Bronchial epithelial cell (primary cell): Measurements from ENCODE around the gene HDAC10. TPM values are rescaled to one million over a fixed set of nuclear protein-coding genes. Genes with fewer than 3 reads are reported as not detected.

ENCODE experiments used
- DNase-seq: peaks from one replicate; pipeline ENCODE4 v3.0.0-alpha.2; 2010; ENCODE audit warnings: low read depth
- FAIRE-seq: peaks from 2 replicates; lab custom pipeline; 2011; peaks lifted over from hg19 to GRCh38; lab: Jason Lieb, UNC
- H3K27me3 ChIP-seq: 2 replicates; pipeline ENCODE4 v1.5.1; 2011; ENCODE audit warnings: low read length; ENCODE audit not compliant: control insufficient read depth, insufficient read depth
- H3K36me3 ChIP-seq: 2 replicates; pipeline ENCODE4 v1.5.1; 2011; ENCODE audit warnings: low read length; ENCODE audit not compliant: control insufficient read depth, insufficient read depth
- H3K4me3 ChIP-seq: 2 replicates; pipeline ENCODE4 v1.5.1; 2011; ENCODE audit warnings: mild to moderate bottlenecking, low read depth, low read length, control low read depth
- total RNA-seq: library from RNA; depleted of rRNA; stranded (reverse); fragments of >200 nt; gene quantifications from 2 replicates; pipeline ENCODE4 v1.2.1, GENCODE V29; 2014
- TF ChIP-seq, protein P1 (sequence below): IDR thresholded peaks from 2 replicates; pipeline ENCODE4 v1.5.1; 2011; ENCODE audit warnings: mild to moderate bottlenecking, moderate library complexity, low read length, control low read depth, inconsistent platforms; ENCODE audit not compliant: insufficient read depth, severe bottlenecking

Gene HDAC10
- total RNA-seq, 1 donor from 2014 or later = 9.7 TPM

DNA sequence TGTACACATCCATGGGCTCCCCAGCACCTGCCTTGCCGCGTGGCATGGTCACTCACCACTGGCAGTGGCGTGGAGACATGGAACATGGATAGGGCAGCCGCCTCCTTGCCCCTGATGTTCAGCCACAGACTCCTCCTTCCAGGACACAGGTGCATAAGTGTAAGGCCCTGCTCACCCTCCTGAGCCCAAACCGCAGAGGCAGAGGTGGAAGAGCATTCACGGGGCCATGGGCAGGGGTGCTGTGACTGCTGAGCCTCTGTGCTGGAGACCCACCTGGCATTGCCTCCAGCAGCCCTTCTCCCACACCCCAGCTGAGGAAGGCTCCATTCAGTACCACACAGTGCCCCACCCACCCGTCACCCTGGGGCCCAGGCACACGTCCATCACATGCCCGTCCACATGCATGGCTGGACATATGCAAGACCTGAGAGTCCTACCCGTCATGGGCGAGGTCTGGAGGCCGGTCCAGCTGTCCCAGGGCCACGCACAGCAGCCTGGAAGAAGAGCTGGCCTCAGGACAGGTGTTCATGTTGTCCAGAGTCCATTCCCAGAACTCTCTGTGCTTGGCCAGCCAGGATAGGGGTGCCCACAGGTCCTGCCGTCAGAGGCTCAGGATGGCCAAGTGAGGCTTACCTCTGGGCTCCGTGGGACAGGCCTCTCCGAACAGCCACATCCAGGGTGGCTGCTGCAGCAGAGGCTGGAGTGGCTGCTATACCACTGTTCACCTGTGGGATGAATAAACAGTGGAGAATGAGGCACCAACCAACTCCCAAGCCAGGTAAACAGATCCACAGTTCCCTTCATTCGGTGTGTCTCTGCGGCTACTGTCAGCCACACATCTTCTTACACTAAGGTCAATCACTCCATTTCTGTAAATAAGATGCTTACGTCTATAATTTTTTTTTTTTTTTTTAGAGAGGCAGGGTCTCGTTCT is 4.6 kb downstream of the HDAC10 start:
- TF ChIP-seq, protein P1, sequence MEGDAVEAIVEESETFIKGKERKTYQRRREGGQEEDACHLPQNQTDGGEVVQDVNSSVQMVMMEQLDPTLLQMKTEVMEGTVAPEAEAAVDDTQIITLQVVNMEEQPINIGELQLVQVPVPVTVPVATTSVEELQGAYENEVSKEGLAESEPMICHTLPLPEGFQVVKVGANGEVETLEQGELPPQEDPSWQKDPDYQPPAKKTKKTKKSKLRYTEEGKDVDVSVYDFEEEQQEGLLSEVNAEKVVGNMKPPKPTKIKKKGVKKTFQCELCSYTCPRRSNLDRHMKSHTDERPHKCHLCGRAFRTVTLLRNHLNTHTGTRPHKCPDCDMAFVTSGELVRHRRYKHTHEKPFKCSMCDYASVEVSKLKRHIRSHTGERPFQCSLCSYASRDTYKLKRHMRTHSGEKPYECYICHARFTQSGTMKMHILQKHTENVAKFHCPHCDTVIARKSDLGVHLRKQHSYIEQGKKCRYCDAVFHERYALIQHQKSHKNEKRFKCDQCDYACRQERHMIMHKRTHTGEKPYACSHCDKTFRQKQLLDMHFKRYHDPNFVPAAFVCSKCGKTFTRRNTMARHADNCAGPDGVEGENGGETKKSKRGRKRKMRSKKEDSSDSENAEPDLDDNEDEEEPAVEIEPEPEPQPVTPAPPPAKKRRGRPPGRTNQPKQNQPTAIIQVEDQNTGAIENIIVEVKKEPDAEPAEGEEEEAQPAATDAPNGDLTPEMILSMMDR = peak; percentile 30
- H3K36me3 ChIP-seq = peaks cover 21% of the 10 kb centered on the region
- no peak for DNase-seq
- no peaks in the 10 kb centered on the region for H3K27me3 ChIP-seq
- H3K4me3 ChIP-seq = no peak overlapping the region
- FAIRE-seq = peak; percentile 23

DNA sequence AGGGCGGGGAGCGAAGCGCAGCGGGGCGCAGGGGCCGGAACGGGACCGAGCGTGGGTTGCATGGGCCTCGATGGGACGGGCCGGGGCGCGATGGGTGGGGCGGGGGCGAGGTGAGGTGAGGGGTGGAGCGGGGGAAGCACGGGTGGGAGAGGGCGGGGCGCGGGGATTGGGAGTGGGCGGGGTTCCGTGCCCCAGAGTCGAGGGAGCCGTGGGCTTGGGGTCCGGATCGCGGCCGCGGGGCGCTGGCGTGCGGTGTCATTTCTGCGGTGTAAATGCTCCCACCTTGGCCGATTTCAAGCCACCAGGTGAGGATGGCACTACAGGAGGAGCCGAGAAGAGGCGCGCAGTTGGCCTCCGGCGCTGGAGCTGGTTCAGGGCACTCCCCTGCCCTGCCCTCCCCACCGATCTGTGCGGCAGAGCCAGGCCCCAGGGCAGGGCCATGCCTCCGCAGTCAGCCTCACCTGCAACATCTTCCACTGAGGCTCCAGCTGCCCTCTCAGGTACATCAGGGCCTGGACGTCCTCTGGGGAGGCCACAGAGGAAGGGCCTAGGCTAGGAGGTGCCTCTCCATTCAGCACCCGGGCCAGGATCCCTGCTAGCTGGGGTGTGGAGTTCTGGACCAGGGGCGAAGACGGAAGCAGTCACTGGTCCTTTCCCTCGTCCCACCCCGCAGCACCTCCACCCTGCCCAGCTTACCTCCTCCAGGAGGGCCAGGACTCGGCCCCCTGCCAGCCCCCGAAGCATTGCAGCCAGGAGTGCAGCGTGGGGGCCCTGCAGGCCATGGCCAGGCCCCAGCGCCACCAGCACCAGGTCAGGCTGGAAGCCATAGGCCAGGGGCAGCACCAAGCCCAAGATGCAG is 5.6 kb downstream of the HDAC10 start:
- TF ChIP-seq, protein P1 = no peak
- FAIRE-seq = no peak

DNA sequence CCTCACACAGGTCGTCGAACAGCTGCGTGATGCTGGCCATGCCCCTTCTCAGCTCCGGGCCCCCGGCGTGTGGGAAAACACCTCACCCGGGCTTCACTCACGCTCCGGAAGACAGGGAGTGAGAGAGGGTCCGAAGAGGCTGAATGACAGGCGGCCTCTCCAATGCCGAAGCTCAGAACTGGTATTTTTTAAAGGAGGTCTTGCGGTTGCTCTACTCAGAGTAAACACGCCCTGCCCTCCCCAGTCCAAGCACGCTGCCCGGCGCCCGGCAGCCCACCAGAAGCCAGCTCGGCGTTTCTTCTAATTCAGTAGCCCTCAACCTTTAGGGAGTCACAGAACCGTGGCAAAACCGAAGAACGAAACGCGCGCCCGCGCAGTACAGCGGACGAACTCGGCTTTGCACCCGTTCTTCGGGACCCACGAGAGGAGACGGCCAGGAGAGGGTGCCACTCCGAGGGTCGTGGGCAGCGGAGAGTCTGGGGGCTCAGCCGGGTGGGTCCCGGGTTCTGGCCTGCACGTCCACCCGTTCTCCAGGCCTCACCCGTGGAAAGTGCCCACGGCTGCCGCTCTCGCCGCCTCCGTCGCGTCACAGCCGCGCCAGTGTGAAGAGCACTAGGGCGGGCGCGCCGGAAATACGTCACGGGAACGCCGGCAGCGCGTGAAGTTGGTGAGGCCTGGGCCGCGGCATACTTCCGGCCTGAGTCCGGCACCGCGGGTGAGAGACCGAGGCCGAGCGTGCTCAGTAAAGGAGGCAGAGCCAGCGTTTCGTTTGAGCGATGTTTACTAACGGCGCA is 6.4 kb downstream of the HDAC10 start, which contains the start of gene TUBGCP6:
TSS of gene TUBGCP6 (minus strand) at position 604 of the 794 bp plus-strand sequence. CDS start at position 40, 564 bp downstream.
- peak within 1 kb of the TSS; percentile 93 for H3K4me3 ChIP-seq
- FAIRE-seq (no peak), DNase-seq (peak; percentile 69)
- H3K27me3 ChIP-seq = no peaks in the 10 kb centered on the region
- peaks cover 21% of the 10 kb centered on the region for H3K36me3 ChIP-seq
- TF ChIP-seq, protein P1 = peak; percentile 26

More for the DNA sequence above, 5.6 kb downstream of the HDAC10 start:
- Histone ChIP-seq H3K4me3 (peak overlapping the region; percentile 93), H3K36me3 (peaks cover 21% of the 10 kb centered on the region), H3K27me3 (no peaks in the 10 kb centered on the region)
- no peak for DNase-seq

- no peak for DNase-seq
- TF ChIP-seq, protein P1 = no peak
- peaks cover 21% of the 10 kb centered on the region for H3K36me3 ChIP-seq
- peak overlapping the region; percentile 93 for H3K4me3 ChIP-seq
- FAIRE-seq = peak; percentile 47
- no peaks in the 10 kb centered on the region for H3K27me3 ChIP-seq
Observed at GRCh38 chr22:50243685-50244419, 7.2 kb downstream of the HDAC10 start.
